K562 (cell line): ENCODE results near the gene DLGAP1. TPM values are rescaled to one million over a fixed set of nuclear protein-coding genes. Genes with fewer than 3 reads are reported as not detected.

Experiments used
- ATAC-seq: fragments of 200-7000 bp; cut with Tn5 transposase; 3 replicates; pipeline ENCODE4 v1.9.1; 2020; ENCODE audit warnings: moderate library complexity
- BruUV-seq: library from RNA; stranded (reverse); fragments of 400-500 nt; replicated peaks from 2 replicates; lab custom pipeline; 2021; lab: Mats Ljungman, UMichigan
- CTCF ChIA-PET: fragments of 300-600 bp; formaldehyde crosslinking; extraction: SDS; loops from one replicate; lab custom pipeline; 2021; ENCODE audit warnings: low intra/inter-chr PET ratio; lab: Yijun Ruan, JAX
- POLR2A ChIA-PET: fragments of 300-600, 350-650 bp; sonication (Branson Sonifier 250); formaldehyde crosslinking; extraction: SDS; loops from one replicate; lab custom pipeline; 2021; ENCODE audit warnings: antibody characterized with exemption, inconsistent platforms; lab: Yijun Ruan, JAX
- DNase-seq, 4 experiments: peaks; one replicate each; pipeline versions ENCODE4 v3.0.0 to v3.0.0-alpha.2; 2011 to 2018; ENCODE audit warnings: low spot score in 3 of 4, mixed read lengths in 3 of 4; ENCODE audit errors: extremely low read depth in 1 of 4
- FAIRE-seq: peaks from 2 replicates; lab custom pipeline; 2011; peaks lifted over from hg19 to GRCh38; lab: Jason Lieb, UNC
- H2AFZ ChIP-seq: 2 replicates; pipeline ENCODE4 v1.6.0; 2011; ENCODE audit warnings: low read depth, low read length, control low read depth, inconsistent platforms
- H3K27ac ChIP-seq: fragments of 200-600 bp; 3 replicates; pipeline ENCODE4 v1.8.0; 2011; ENCODE audit warnings: low read depth, mild to moderate bottlenecking, control low read depth, inconsistent platforms, low read length, moderate library complexity, mixed read lengths; ENCODE audit errors: extremely low read depth
- H3K27me3 ChIP-seq, 2 experiments: fragments of 300-600 bp in 1 of 2; 2 replicates in 1 of 2; 3 replicates in 1 of 2; pipeline versions ENCODE4 v1.6.0 to v1.8.0; 2011; ENCODE audit warnings: inconsistent platforms in 2 of 2, low read length in 2 of 2, mild to moderate bottlenecking in 1 of 2, mixed read lengths in 1 of 2, moderate library complexity in 1 of 2; ENCODE audit not compliant: control insufficient read depth in 2 of 2, insufficient read depth in 2 of 2
- H3K36me3 ChIP-seq: fragments of 300-600 bp; 3 replicates; pipeline ENCODE4 v1.8.0; 2011; ENCODE audit warnings: mild to moderate bottlenecking, low read length, inconsistent platforms; ENCODE audit not compliant: control insufficient read depth, insufficient read depth
- H3K4me1 ChIP-seq, 2 experiments: fragments of 200-600 bp in 1 of 2; replicated peaks in 1 of 2; 2 replicates in 1 of 2; 3 replicates in 1 of 2; pipeline versions ENCODE4 v1.5.1 to v1.8.0; 2011; ENCODE audit warnings: inconsistent platforms in 2 of 2, low read length in 2 of 2, mild to moderate bottlenecking in 1 of 2, mixed read lengths in 1 of 2, moderate library complexity in 1 of 2; ENCODE audit not compliant: control insufficient read depth in 2 of 2, insufficient read depth in 2 of 2
- H3K4me2 ChIP-seq: 2 replicates; pipeline ENCODE4 v1.6.1; 2011; ENCODE audit warnings: low read length, control low read depth, inconsistent platforms, mixed read lengths; ENCODE audit not compliant: insufficient read depth
- H3K4me3 ChIP-seq: fragments of 200-600 bp; sonication (generic), shearing (Covaris generic); 2 replicates; pipeline ENCODE4 v1.5.1; 2016; ENCODE audit warnings: control low read depth, inconsistent platforms
- H3K79me2 ChIP-seq: fragments of 200-600 bp; 3 replicates; pipeline ENCODE4 v1.8.0; 2011; ENCODE audit warnings: low read length, inconsistent platforms; ENCODE audit not compliant: control insufficient read depth, insufficient read depth
- H3K9ac ChIP-seq, 2 experiments: 2 replicates each; pipeline versions ENCODE4 v1.6.0 to v1.6.1; 2011; ENCODE audit warnings: low read depth in 2 of 2, low read length in 2 of 2, control low read depth in 1 of 2, inconsistent platforms in 1 of 2, mild to moderate bottlenecking in 1 of 2, mixed read lengths in 1 of 2; ENCODE audit not compliant: insufficient read depth in 1 of 2
- H3K9me1 ChIP-seq: one replicate; pipeline ENCODE4 v1.6.0; 2011; ENCODE audit warnings: inconsistent platforms, mild to moderate bottlenecking, low read length, moderate library complexity; ENCODE audit not compliant: control insufficient read depth, insufficient read depth
- H3K9me3 ChIP-seq: replicated peaks from 2 replicates; pipeline ENCODE4 v1.5.1; 2011; ENCODE audit warnings: low read depth, low read length, inconsistent platforms; ENCODE audit not compliant: control insufficient read depth, insufficient read depth
- H4K20me1 ChIP-seq: replicated peaks from 2 replicates; pipeline ENCODE4 v1.6.1; 2011; ENCODE audit warnings: low read length, inconsistent platforms, mixed read lengths; ENCODE audit not compliant: control insufficient read depth, insufficient read depth
- FOXK2 ChIP-seq, 2 experiments: fragments of 450-650 bp; IDR thresholded peaks in 1 of 2; conservative IDR thresholded peaks in 1 of 2; 2 replicates each; pipeline ENCODE4 v1.6.1; 2016; ENCODE audit warnings: low read depth in 2 of 2, mild to moderate bottlenecking in 1 of 2
- GATA2 ChIP-seq: sonication (generic); formaldehyde crosslinking; IDR thresholded peaks from 2 replicates; pipeline ENCODE4 v1.4.0; 2020; ENCODE audit warnings: mild to moderate bottlenecking, missing genetic modification reagents
- MBD2 ChIP-seq: sonication (generic); IDR thresholded peaks from 2 replicates; pipeline ENCODE4 v1.6.1; 2016; ENCODE audit warnings: low read depth, borderline replicate concordance
- RERE ChIP-seq: sonication (generic); formaldehyde crosslinking; IDR thresholded peaks from 2 replicates; pipeline ENCODE4 v1.8.0; 2023; ENCODE audit warnings: missing genetic modification reagents, mild to moderate bottlenecking, borderline replicate concordance
- SIX5 ChIP-seq, 2 experiments: IDR thresholded peaks; 2 replicates each; pipeline ENCODE4 v1.6.1; 2011; ENCODE audit warnings: low read length in 2 of 2, borderline replicate concordance in 1 of 2, low read depth in 1 of 2, mild to moderate bottlenecking in 1 of 2, moderate library complexity in 1 of 2; ENCODE audit not compliant: insufficient read depth in 1 of 2
- SMARCC2 ChIP-seq: fragments of 450-650 bp; IDR thresholded peaks from 2 replicates; pipeline ENCODE4 v1.6.1; 2017; ENCODE audit warnings: antibody characterized with exemption, moderate library complexity, mild to moderate bottlenecking, low read depth
- SRSF3 ChIP-seq: fragments of 200-400 bp; formaldehyde crosslinking; IDR thresholded peaks from 2 replicates; pipeline ENCODE4 v1.6.1; 2016; ENCODE audit warnings: mild to moderate bottlenecking, low read length, moderate library complexity; ENCODE audit not compliant: insufficient read depth
- ZNF121 ChIP-seq: sonication (generic); formaldehyde crosslinking; conservative IDR thresholded peaks from 2 replicates; pipeline ENCODE4 v1.8.0; 2022; ENCODE audit warnings: missing genetic modification reagents
- ZNF253 ChIP-seq: fragments of 250-450 bp; sonication (Bioruptor Pico); conservative IDR thresholded peaks from 2 replicates; pipeline ENCODE4 v1.6.1; 2021; ENCODE audit warnings: mild to moderate bottlenecking
- ZNF639 ChIP-seq, 2 experiments: fragments of 200-800 bp in 1 of 2; sonication (Bioruptor generic) in 1 of 2; sonication (generic) in 1 of 2; formaldehyde crosslinking in 1 of 2; IDR thresholded peaks in 1 of 2; conservative IDR thresholded peaks in 1 of 2; 2 replicates each; pipeline versions ENCODE4 v1.5.0 to v1.6.1; 2016 to 2020; ENCODE audit warnings: missing compliant biosample characterization in 1 of 2, missing genetic modification characterization in 1 of 2, missing genetic modification reagents in 1 of 2
- WGBS: fragments of 100-300 bp; shearing (Covaris generic); methylation state at CpG from one replicate; pipeline ENCODE4 v1.1.6; 2016; ENCODE audit warnings: low coverage, mixed read lengths; ENCODE audit not compliant: insufficient coverage; ENCODE audit errors: missing lambda C conversion rate; 5-methylcytosine and 5-hydroxymethylcytosine counted together
- in situ Hi-C: fragments of 300-500 bp; cut with MboI; formaldehyde crosslinking; loops from 4 replicates; pipeline ENCODE4 v1.15.0; 2018; ENCODE audit warnings: inconsistent platforms, mixed read lengths
- intact Hi-C: fragments of 100-400 bp; cut with micrococcal nuclease; formaldehyde crosslinking; loops from 2 replicates; pipeline ENCODE4 v1.14.2; 2022
- polyA plus RNA-seq, 8 experiments: library from polyadenylated mRNA; depleted of rRNA in 4 of 8; stranded (reverse) in 5 of 8; unstranded in 3 of 8; fragments of >200 nt; fragmentation: Nextera tagmentation in 2 of 8; fragmentation: Illumina TruSeq in 1 of 8; extraction: Ambion mirVana in 2 of 8; extraction: Trizol in 1 of 8; gene quantifications; 2 replicates each; pipeline versions ENCODE4 v1.2.1 to v1.2.3, GENCODE V29; 2011 to 2014; ENCODE audit warnings: inconsistent platforms in 1 of 8, missing spikeins in 1 of 8
- total RNA-seq, 7 experiments: library from RNA; depleted of rRNA in 6 of 7; stranded (reverse); fragments of >200 nt in 6 of 7; fragmentation: Illumina TruSeq in 2 of 7; extraction: Trizol in 2 of 7; gene quantifications; 2 replicates each; pipeline versions ENCODE4 v1.2.1 to v1.2.3, GENCODE V29; 2011 to 2021; ENCODE audit warnings: low replicate concordance in 1 of 7
- TF ChIP-seq, protein P1 (sequence below): IDR thresholded peaks from 2 replicates; pipeline ENCODE4 v1.6.1; 2011; ENCODE audit warnings: borderline replicate concordance, low read depth, mild to moderate bottlenecking, moderate library complexity, low read length; ENCODE audit not compliant: insufficient read depth, poor library complexity, severe bottlenecking

DLGAP1 gene
- total and polyA plus RNA-seq, 9 of the 15 experiments (the other 6 are each of a cell fraction or from before 2014, with no cell fraction given): 0.04 to 0.22 (median 0.08) TPM

- TF ChIP-seq ZNF639 (CRISPR knock-in tag; conservative IDR thresholded peaks at IDR 0.05 in 1 of 2, IDR thresholded peaks at IDR 0.05 in 1 of 2): no peak
- TF ChIP-seq, protein P1, sequence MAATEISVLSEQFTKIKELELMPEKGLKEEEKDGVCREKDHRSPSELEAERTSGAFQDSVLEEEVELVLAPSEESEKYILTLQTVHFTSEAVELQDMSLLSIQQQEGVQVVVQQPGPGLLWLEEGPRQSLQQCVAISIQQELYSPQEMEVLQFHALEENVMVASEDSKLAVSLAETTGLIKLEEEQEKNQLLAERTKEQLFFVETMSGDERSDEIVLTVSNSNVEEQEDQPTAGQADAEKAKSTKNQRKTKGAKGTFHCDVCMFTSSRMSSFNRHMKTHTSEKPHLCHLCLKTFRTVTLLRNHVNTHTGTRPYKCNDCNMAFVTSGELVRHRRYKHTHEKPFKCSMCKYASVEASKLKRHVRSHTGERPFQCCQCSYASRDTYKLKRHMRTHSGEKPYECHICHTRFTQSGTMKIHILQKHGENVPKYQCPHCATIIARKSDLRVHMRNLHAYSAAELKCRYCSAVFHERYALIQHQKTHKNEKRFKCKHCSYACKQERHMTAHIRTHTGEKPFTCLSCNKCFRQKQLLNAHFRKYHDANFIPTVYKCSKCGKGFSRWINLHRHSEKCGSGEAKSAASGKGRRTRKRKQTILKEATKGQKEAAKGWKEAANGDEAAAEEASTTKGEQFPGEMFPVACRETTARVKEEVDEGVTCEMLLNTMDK: no peak
- TF ChIP-seq GATA2 (CRISPR knock-in tag): no peak
- TF ChIP-seq SRSF3: no peak
Observed at GRCh38 chr18:4074647-4075046, 380.5 kb downstream of the DLGAP1 start (continued).

GRCh38 chr18:4069183-4069582, 385.9 kb downstream of the DLGAP1 start:
- DNase-seq: no peak
- Histone ChIP-seq H4K20me1 (no peaks in the 10 kb centered on the region), H3K9me3 (no peaks in the 10 kb centered on the region), H3K9ac (no peak overlapping the region), H3K4me3 (no peak overlapping the region), H3K27me3 (no peaks in the 10 kb centered on the region), H3K27ac (no peak overlapping the region), H3K4me2 (no peak overlapping the region), H2AFZ (no peak overlapping the region), H3K79me2 (no peaks in the 10 kb centered on the region), H3K9me1 (no peaks in the 10 kb centered on the region), H3K36me3 (no peaks in the 10 kb centered on the region), H3K4me1 (no peaks in the 10 kb centered on the region)
- ChIA-PET CTCF (interaction anchor here (0.6 kb wide), 1 partner anchor 350 kb away, joined by 6 read pairs; no protein-coding TSS in a partner anchor), POLR2A (no interaction called here)
- intact Hi-C loops: no loop called here
- BruUV-seq: no TSS peak
- 2% methylated on average over 6 of the region's 6 CpGs for WGBS
- no peak for FAIRE-seq
- no peak for ATAC-seq
- in situ Hi-C loops: no loop called here
- TF ChIP-seq RERE (no peak), MBD2 (no peak), FOXK2 (conservative IDR thresholded peaks at IDR 0.05 in 1 of 2, IDR thresholded peaks at IDR 0.05 in 1 of 2; ENCODE audit: low read depth in 2 of 2) (no peak), SIX5 (IDR thresholded peaks at IDR 0.05; ENCODE audit: borderline replicate concordance in 1 of 2, insufficient read depth in 1 of 2, low read depth in 1 of 2, low read length in 2 of 2) (no peak), SMARCC2 (no peak), ZNF121 (CRISPR knock-in tag) (no peak), ZNF253 (CRISPR knock-in tag) (no peak)
